CD4-positive, alpha-beta T cell treated with Interleukin-17A for 4 hours (primary cell): Measurements from ENCODE around the gene ADAR.
A peak's percentile ranks its signal among the peaks of the same experiment; 100 is the strongest.

Experiments
- DNase-seq: peaks from one replicate; pipeline ENCODE4 v3.0.0-alpha.2; 2020; ENCODE audit warnings: mixed read lengths

Gene ADAR

DNA sequence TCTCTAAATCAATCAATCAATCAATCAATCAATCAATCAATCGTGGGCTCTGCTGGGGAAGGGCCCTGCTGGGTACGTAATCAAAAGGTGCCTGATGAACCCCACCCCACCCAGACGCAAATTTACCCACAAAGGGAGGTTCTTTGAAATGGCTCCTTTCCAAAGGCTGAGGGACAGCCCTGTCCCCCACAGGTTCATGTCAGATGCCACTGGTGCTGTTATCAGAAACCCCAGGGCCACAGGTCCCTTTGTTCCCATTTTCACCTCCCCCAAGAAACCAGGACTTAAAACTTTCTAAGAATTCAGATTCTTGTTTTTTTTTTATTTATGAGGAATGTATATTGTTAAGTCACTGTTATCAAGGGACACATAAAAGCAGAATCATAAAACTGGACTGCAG, 26.2 kb downstream of the ADAR start:
- DNase-seq = no peak

- DNase-seq = no peak
Measured at GRCh38 chr1:154579374-154579773, 28.6 kb downstream of the ADAR start.

DNA sequence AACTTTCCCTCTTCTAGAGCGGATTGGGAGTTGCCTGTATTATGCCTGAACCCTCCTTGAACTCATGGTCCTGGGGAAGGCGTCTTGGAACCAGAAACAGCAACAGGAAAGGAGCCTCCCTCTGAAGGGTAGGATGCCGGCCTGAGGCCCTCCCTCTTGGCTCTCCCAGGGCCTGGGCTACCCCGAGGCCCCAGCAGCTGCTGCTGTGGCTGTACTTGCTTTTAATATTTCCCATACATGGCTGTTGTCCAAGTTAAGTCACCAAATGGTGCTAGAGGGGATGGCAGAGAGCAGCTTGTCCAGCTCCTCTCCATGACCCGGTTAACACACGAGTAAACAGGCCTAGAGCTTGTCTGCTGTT, 29.9 kb downstream of the ADAR start:
- no peak for DNase-seq

DNA sequence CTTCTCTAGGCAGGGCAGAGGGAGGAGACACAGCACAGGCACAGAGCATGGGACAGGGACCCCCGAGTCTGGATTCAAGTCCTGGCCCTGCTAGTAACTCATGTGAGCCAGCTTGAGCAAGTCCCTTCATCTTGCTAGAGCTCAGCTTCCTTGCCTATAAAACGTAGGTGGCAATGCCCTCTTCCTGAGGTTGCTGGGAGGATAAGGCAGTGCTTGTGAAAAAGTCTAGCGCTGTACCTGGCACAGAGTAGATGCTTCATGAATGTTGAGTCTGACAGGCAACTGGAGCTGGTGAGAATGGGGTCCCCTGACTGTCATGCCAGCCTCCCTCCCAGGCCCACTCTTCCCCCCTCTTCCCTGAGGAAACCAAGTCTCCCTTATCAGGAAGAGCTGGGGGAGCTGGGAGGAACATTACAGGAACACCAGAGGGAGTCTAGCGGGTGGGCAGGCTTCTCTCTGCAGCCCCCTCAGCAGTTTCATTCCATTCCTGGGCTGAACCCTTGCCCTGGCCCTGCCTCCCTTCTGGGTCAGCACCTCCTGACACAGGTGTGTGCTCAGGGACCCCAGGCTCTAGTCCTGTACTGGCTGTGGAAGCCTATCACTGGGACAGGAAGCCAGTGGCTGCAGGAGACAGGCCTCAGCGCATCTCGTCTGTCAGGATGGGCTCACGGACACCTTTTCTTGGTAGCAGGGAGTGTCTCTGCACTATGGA, 30.5 kb downstream of the ADAR start:
- no peak for DNase-seq

GRCh38 chr1:154575951-154576566, 31.9 kb downstream of the ADAR start:
- DNase-seq = no peak

DNA sequence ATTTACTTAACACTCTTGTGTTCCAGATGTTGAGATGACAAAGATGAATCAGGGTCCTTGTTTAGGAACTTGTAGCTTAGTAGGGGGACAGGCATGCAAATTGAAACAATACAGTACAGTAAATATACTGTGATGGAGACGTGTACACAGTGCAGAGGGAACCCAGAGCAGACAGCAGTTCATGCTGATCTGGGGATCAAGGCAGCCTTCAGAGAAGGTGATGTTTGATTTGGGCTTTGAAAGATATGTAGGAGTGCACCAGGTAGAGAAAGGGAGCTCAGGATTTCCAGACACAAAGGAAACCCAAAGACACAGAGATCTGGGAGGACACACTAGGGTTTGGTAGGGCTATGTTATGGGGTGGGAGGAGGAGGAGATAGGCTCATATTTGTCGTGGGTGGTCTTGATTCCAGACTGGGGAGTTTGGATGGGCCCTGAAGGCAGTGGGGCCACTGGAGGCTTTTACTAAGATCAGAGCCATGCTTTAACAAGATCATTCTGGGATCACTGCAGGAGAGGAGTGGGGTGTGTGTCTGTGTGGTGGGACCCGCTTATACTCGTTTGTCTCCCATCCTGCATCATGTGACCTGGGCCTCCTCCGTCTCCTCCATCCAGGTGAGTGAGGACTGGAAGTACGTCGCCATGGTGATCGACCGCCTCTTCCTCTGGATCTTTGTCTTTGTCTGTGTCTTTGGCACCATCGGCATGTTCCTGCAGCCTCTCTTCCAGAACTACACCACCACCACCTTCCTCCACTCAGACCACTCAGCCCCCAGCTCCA, 32.6 kb downstream of the ADAR start:
- no peak for DNase-seq

DNA sequence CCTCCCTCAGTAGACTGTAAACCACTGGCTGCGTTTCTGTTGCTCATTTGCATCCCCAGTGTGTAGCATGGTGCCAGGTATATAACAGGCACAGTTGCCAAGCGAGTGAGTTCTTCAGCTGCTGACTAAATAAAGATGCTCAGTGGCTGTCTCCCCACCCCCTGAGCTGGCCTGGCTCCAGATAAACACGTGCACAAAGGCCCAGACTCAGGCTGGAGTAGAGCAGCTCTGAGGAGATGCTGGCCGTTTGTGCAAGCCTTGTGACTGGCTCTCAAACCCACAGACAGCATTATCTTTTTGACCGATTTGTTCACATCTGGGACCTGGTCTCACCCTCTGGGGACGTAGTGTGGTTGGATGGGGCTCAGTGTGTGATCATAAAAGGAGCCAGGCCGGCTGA, 33.3 kb downstream of the ADAR start:
- no peak for DNase-seq

- no peak for DNase-seq
Measured at GRCh38 chr1:154573168-154573510, 34.8 kb downstream of the ADAR start.

DNA sequence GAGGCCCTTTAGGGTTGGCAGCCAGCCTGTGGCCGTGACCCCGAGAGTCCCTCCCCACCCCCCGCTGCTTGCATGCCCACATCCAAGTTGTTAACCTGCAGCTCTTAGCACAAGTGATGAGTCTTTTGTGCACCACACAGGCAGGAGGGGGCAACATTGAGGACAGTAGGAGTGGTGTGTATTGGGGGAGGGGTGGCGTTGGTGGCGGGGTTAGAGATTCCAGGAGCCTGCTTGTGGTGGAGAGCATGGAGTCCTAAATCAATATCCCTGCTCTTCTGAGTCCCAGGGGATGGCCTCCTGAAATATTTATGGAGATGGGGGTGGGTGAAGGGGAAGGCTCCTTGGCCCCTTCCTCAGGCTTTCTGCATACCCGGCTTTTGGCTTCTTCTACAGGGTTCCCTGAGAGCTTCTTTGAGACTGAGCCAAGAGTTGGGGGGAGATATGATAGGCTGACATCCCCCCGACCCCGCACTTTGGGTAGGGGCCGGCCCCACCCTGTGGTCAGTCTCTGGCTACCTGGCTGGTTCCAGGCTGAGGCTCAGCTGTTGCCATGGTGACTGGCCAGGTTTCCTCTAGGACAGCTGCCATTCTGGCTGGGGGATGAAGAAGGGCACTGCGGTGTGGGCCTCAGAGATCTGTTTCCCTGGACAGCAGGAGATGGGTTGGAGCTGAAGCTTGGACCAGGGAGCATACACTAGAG, 35.4 kb downstream of the ADAR start:
- no peak for DNase-seq

DNA sequence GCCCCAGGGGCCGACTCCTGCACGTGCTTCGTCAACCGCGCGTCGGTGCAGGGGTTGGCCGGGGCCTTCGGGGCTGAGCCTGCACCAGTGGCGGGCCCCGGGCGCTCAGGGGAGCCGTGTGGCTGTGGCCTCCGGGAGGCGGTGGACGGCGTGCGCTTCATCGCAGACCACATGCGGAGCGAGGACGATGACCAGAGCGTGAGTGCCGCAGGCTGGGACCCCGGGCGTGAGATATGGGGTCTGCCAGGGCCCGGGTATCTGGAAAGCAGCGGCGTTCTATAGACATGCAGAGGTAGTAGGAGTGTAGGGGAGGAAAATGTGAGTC, 36.1 kb downstream of the ADAR start:
- DNase-seq = no peak

GRCh38 chr1:154571244-154571963, 36.6 kb downstream of the ADAR start:
- no peak for DNase-seq

- no peak for DNase-seq
Measured at GRCh38 chr1:154568157-154568815, 39.7 kb downstream of the ADAR start.

DNA sequence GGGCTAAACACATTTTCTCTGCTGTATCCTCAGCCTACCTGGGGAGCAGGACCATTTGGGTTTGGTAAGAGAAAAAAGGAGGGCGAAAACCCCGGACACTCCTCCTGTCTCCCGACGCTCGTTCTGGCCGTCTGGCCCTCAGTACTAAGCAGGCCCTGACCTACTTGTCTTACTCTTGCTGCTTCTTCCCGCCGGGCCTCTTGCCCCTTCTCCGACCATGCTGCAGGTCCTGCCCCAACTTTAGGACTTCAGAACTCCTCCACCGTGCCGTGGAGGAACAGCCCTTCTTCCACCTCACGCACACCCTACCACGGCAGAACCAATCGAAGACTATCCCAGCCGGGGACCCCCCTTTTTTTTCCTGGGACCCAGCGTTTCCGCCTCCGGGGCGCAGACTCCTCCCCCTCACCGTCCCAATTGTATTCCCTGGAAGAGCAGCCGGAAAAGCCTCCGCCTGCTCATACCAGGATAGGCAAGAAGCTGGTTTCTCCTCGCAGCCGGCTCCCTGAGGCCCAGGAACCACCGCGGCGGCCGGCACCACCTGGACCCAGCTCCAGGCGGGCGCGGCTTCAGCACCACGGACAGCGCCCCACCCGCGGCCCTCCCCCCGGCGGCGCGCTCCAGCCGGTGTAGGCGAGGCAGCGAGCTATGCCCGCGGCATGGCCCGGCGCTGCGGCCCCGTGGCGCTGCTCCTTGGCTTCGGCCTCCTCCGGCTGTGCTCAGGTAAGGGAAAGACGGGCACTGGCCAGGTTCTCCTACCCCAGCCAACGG, 40.4 kb downstream of the ADAR start, which contains the start of gene CHRNB2:
Gene CHRNB2 (plus strand): TSS at position 393 of the 771 bp plus-strand sequence. CDS start 267 bp downstream, at position 660.
- DNase-seq = peak; percentile 75

- no peak for DNase-seq
Measured at GRCh38 chr1:154565876-154566275, 42.1 kb downstream of the ADAR start.

GRCh38 chr1:154559466-154560044, 48.4 kb downstream of the ADAR start:
- DNase-seq = peak; percentile 86

- peak; percentile 99 for DNase-seq
Measured at GRCh38 chr1:154558720-154559465, 49.1 kb downstream of the ADAR start.

DNA sequence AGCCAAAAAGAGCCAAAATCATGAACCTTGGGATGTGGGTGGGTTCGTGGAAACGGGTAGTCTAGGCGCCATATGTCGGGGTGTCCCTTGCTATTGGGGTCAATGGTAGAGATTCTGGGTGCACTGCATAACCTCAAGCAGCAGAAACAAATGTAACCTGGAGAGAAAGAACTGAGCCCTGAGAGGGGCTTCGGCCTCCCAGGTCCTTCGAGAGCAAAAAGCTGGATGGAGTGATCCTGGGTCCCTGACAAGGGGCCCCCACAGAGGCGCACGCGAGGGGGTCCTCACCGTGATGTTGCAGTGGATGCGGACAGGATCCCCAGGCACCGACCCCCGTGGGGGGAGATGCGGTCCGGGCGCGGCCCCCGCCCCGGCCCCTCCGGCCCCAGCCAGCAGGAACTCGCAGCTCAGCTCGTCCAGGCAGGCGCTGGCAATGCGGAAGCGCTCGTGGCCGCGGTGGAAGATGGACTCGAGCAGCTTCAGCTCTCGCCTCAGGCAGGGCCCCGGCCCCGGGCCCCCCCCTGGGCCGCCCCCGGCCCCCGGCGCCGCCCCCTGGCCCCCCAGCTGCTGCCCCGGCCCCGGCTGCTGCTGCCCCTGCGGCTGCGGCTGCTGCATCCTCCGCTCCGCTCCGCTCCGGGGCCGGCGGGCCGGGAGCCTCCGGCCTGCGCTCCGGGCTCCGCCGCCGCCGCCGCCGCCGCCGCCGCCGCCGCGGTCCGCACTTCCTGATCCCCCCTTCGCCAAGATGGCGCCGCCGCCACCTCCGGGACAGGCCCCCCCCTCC, 49.9 kb downstream of the ADAR start, which contains the start of gene UBE2Q1:
Gene UBE2Q1 (minus strand): TSS at position 724 of the 781 bp plus-strand sequence. CDS start 109 bp downstream, at position 615.
- DNase-seq = peak; percentile 44

GRCh38 chr1:154557248-154557938, 50.6 kb downstream of the ADAR start:
- DNase-seq = no peak

- no peak for DNase-seq
Measured at GRCh38 chr1:154556422-154556821, 51.6 kb downstream of the ADAR start.
